ENCODE measurements around the gene GAS2L3.
"Not testable (repeated sequence)": the region's sequence is repeated elsewhere in the genome, so short reads cannot be mapped to it uniquely, and the experiment has no call there.

- TF ChIP-seq POLR2AphosphoS5 (IDR thresholded peaks at IDR 0.05; ENCODE audit: borderline replicate concordance, low read depth, low read length); FOXP2 (optimal IDR thresholded peaks at IDR 0.05; ENCODE audit: control extremely low read depth, extremely low read length, insufficient read depth): not testable (repeated sequence)
These were observed 14.2 kb upstream of the GAS2L3 start for GRCh38 chr12:100559261-100559660.
